Lower lobe of right lung (tissue), 2 donors: ENCODE data around the gene TRIOBP. TPM values are rescaled to one million over a fixed set of nuclear protein-coding genes. Genes with fewer than 3 reads are reported as not detected.

Experiments used
- ATAC-seq, 2 donors: fragments of 200-7000 bp; cut with Tn5 transposase; one replicate each; pipeline ENCODE4 v1.9.1; 2020 to 2022; ENCODE audit warnings: mild to moderate bottlenecking in 2 of 2, moderate library complexity in 2 of 2
- DNase-seq: peaks from one replicate; pipeline ENCODE4 v3.0.0-alpha.2; 2020
- H3K27ac ChIP-seq: fragments of 200-600 bp; one replicate; pipeline ENCODE4 v1.8.0; 2022
- H3K27me3 ChIP-seq: fragments of 200-600 bp; one replicate; pipeline ENCODE4 v1.8.0; 2022; ENCODE audit warnings: low read depth
- H3K36me3 ChIP-seq: fragments of 200-600 bp; one replicate; pipeline ENCODE4 v1.8.0; 2022; ENCODE audit warnings: mild to moderate bottlenecking
- H3K4me1 ChIP-seq: fragments of 200-600 bp; one replicate; pipeline ENCODE4 v1.8.0; 2022
- H3K4me3 ChIP-seq: fragments of 200-600 bp; one replicate; pipeline ENCODE4 v1.8.0; 2022; ENCODE audit warnings: mild to moderate bottlenecking
- H3K9me3 ChIP-seq: fragments of 200-600 bp; one replicate; pipeline ENCODE4 v1.8.0; 2022
- CTCF ChIP-seq: fragments of 200-600 bp; IDR thresholded peaks from one replicate; pipeline ENCODE4 v1.8.0; 2022; ENCODE audit warnings: antibody characterized with exemption, mild to moderate bottlenecking
- intact Hi-C: fragments of 100-400 bp; cut with DNase I; formaldehyde crosslinking; loops from one replicate; pipeline ENCODE4 v1.11.0; 2022
- total RNA-seq: library from RNA; stranded (reverse); fragmentation: NEBNext Ultra II Directional; extraction: Animal tissue kit (Norgen Biotek cat#: 25700); gene quantifications from one replicate; pipeline ENCODE4 v1.2.1, GENCODE V29; 2021
- donor health status: DM: no; HTN: yes; CAD: no; lungs with severe emphysema.

The TRIOBP gene
- total RNA-seq, 1 donor from 2014 or later = 78.8 TPM

- Histone ChIP-seq H3K27ac (no peak overlapping the region), H3K4me3 (no peak overlapping the region), H3K9me3 (no peaks in the 10 kb centered on the region), H3K27me3 (no peaks in the 10 kb centered on the region), H3K4me1 (peaks cover 10% of the 10 kb centered on the region), H3K36me3 (peaks cover 28% of the 10 kb centered on the region)
- TF ChIP-seq CTCF = no peak
- intact Hi-C loops = no loop called here
- peak; percentile 67 to 70 for ATAC-seq
- peak; percentile 60 for DNase-seq
Observed at GRCh38 chr22:37777122-37777687, 80.4 kb downstream of the TRIOBP start.

- Histone ChIP-seq H3K4me3 (no peak overlapping the region), H3K27ac (no peak overlapping the region), H3K9me3 (no peaks in the 10 kb centered on the region), H3K27me3 (no peaks in the 10 kb centered on the region), H3K36me3 (peaks cover 16% of the 10 kb centered on the region), H3K4me1 (peaks cover 10% of the 10 kb centered on the region)
- ATAC-seq (no peak), DNase-seq (no peak)
- TF ChIP-seq CTCF = no peak
- intact Hi-C loops = no loop called here
Observed at GRCh38 chr22:37778370-37779009, 81.6 kb downstream of the TRIOBP start.

- H3K9me3 ChIP-seq = no peaks in the 10 kb centered on the region
- DNase-seq (no peak), ATAC-seq (no peak)
- H3K4me3 ChIP-seq = no peak overlapping the region
- intact Hi-C loops = no loop called here
- H3K27me3 ChIP-seq = no peaks in the 10 kb centered on the region
- no peak overlapping the region for H3K27ac ChIP-seq
- TF ChIP-seq CTCF = no peak
- no peaks in the 10 kb centered on the region for H3K36me3 ChIP-seq
- peaks cover 10% of the 10 kb centered on the region for H3K4me1 ChIP-seq
Observed at GRCh38 chr22:37781434-37782059, 84.7 kb downstream of the TRIOBP start.

GRCh38 chr22:37782340-37783168 is 85.7 kb downstream of the TRIOBP start:
- DNase-seq (no peak), ATAC-seq (no peak)
- no peak overlapping the region for H3K27ac ChIP-seq
- intact Hi-C loops = no loop called here
- no peaks in the 10 kb centered on the region for H3K36me3 ChIP-seq
- no peak overlapping the region for H3K4me3 ChIP-seq
- TF ChIP-seq CTCF = no peak
- no peaks in the 10 kb centered on the region for H3K4me1 ChIP-seq
- no peaks in the 10 kb centered on the region for H3K9me3 ChIP-seq
- H3K27me3 ChIP-seq = no peaks in the 10 kb centered on the region

GRCh38 chr22:37784829-37785495 is 88.1 kb downstream of the TRIOBP start:
- peak; percentile 56 to 73 for ATAC-seq
- no peak for TF ChIP-seq CTCF

More at GRCh38 chr22:37784829-37785495, 88.1 kb downstream of the TRIOBP start:
- Histone ChIP-seq H3K27ac (no peak overlapping the region), H3K27me3 (no peaks in the 10 kb centered on the region), H3K4me1 (no peaks in the 10 kb centered on the region), H3K9me3 (no peaks in the 10 kb centered on the region), H3K36me3 (no peaks in the 10 kb centered on the region), H3K4me3 (no peak overlapping the region)
- peak; percentile 68 for DNase-seq
- intact Hi-C loops = no loop called here
